SK-N-SH (cell line): ENCODE measurements around the gene S100P. TPM values are rescaled to one million over a fixed set of nuclear protein-coding genes. Genes with fewer than 3 reads are reported as not detected.

ENCODE experiments used
- CTCF ChIA-PET: fragments of 300-600, 350-600 bp; formaldehyde crosslinking; extraction: SDS; loops from one replicate; lab custom pipeline; 2021; lab: Yijun Ruan, JAX
- POLR2A ChIA-PET: fragments of 350-600 bp; sonication (Branson Sonifier 250); formaldehyde crosslinking; extraction: SDS; loops from one replicate; lab custom pipeline; 2020; ENCODE audit warnings: antibody characterized with exemption, inconsistent platforms; lab: Yijun Ruan, JAX
- DNase-seq: peaks from one replicate; pipeline ENCODE4 v3.0.0; 2012
- H2AFZ ChIP-seq: fragments of 200-600 bp; sonication (generic); 2 replicates; pipeline ENCODE4 v1.8.1; 2016; ENCODE audit warnings: antibody characterized with exemption, mild to moderate bottlenecking, low read depth
- H3F3A ChIP-seq: fragments of 200-600 bp; sonication (generic); replicated peaks from 2 replicates; pipeline ENCODE3; 2016; ENCODE audit warnings: antibody characterized with exemption, mild to moderate bottlenecking; ENCODE audit not compliant: insufficient read depth
- H3K27ac ChIP-seq, 2 experiments: fragments of 200-500 bp in 1 of 2; fragments of 200-600 bp in 1 of 2; sonication (Bioruptor generic) in 1 of 2; sonication (generic), shearing (Covaris generic) in 1 of 2; 2 replicates each; pipeline versions ENCODE4 v1.5.1 to v1.6.1; 2014 to 2016; ENCODE audit warnings: low read depth in 2 of 2, inconsistent platforms in 1 of 2, low read length in 1 of 2, mild to moderate bottlenecking in 1 of 2, mixed read lengths in 1 of 2
- H3K27me3 ChIP-seq: fragments of 200-600 bp; sonication (generic), shearing (Covaris generic); 2 replicates; pipeline ENCODE4 v1.6.1; 2016; ENCODE audit warnings: mixed run types; ENCODE audit not compliant: insufficient read depth
- H3K36me3 ChIP-seq, 2 experiments: fragments of 200-500 bp in 1 of 2; fragments of 200-600 bp in 1 of 2; sonication (Bioruptor generic) in 1 of 2; sonication (generic) in 1 of 2; replicated peaks in 1 of 2; 2 replicates each; pipeline versions ENCODE3 to v1.5.1; 2014 to 2016; ENCODE audit warnings: low read length in 1 of 2, mild to moderate bottlenecking in 1 of 2; ENCODE audit not compliant: insufficient read depth in 2 of 2, control insufficient read depth in 1 of 2
- H3K4me1 ChIP-seq, 2 experiments: fragments of 200-500 bp in 1 of 2; fragments of 200-600 bp in 1 of 2; sonication (Bioruptor generic) in 1 of 2; sonication (generic), shearing (Covaris generic) in 1 of 2; 2 replicates each; pipeline versions ENCODE4 v1.5.1 to v1.6.1; 2014 to 2016; ENCODE audit warnings: low read depth in 1 of 2, low read length in 1 of 2, mixed run types in 1 of 2; ENCODE audit not compliant: insufficient read depth in 2 of 2, control insufficient read depth in 1 of 2
- H3K4me2 ChIP-seq: fragments of 200-600 bp; sonication (generic), shearing (Covaris generic); 2 replicates; pipeline ENCODE4 v1.6.1; 2017; ENCODE audit warnings: mixed run types
- H3K4me3 ChIP-seq, 2 experiments: fragments of 200-500 bp in 1 of 2; fragments of 200-600 bp in 1 of 2; sonication (Bioruptor generic) in 1 of 2; sonication (generic), shearing (Covaris generic) in 1 of 2; 2 replicates each; pipeline versions ENCODE4 v1.5.1 to v1.8.1; 2014 to 2016; ENCODE audit warnings: low read depth in 2 of 2, inconsistent platforms in 1 of 2, low read length in 1 of 2, mild to moderate bottlenecking in 1 of 2, mixed read lengths in 1 of 2, moderate library complexity in 1 of 2
- H3K79me2 ChIP-seq: fragments of 200-600 bp; sonication (generic); 2 replicates; pipeline ENCODE4 v1.8.1; 2017; ENCODE audit warnings: mild to moderate bottlenecking; ENCODE audit not compliant: insufficient read depth
- H3K9ac ChIP-seq: fragments of 200-600 bp; sonication (generic); 2 replicates; pipeline ENCODE4 v1.6.1; 2017; ENCODE audit warnings: mixed run types
- H3K9me2 ChIP-seq: fragments of 200-600 bp; sonication (generic); 2 replicates; pipeline ENCODE4 v1.6.1; 2017; ENCODE audit warnings: mixed run types
- H3K9me3 ChIP-seq: fragments of 200-600 bp; sonication (generic); 2 replicates; pipeline ENCODE4 v1.6.1; 2017; ENCODE audit warnings: mixed run types, mild to moderate bottlenecking, moderate library complexity
- H4K20me1 ChIP-seq: fragments of 200-600 bp; sonication (generic); 2 replicates; pipeline ENCODE4 v1.6.1; 2017; ENCODE audit warnings: mild to moderate bottlenecking, mixed run types; ENCODE audit not compliant: insufficient read depth
- FOSL2 ChIP-seq: IDR thresholded peaks from 2 replicates; pipeline ENCODE4 v1.4.0; 2012; ENCODE audit warnings: low read depth, mild to moderate bottlenecking, moderate library complexity, borderline replicate concordance
- FOXJ3 ChIP-seq: sonication (generic); formaldehyde crosslinking; IDR thresholded peaks from 2 replicates; pipeline ENCODE4 v1.5.1; 2020; ENCODE audit warnings: mild to moderate bottlenecking, missing genetic modification reagents
- GABPA ChIP-seq: IDR thresholded peaks from 2 replicates; pipeline ENCODE4 v1.4.0; 2012; ENCODE audit warnings: low read depth, mild to moderate bottlenecking
- GATA2 ChIP-seq: sonication (generic); formaldehyde crosslinking; IDR thresholded peaks from 2 replicates; pipeline ENCODE4 v1.5.0; 2020; ENCODE audit warnings: mild to moderate bottlenecking, missing genetic modification reagents
- JUND ChIP-seq: IDR thresholded peaks from 2 replicates; pipeline ENCODE4 v1.4.0; 2012
- MXI1 ChIP-seq: IDR thresholded peaks from 2 replicates; pipeline ENCODE4 v1.6.1; 2012; ENCODE audit warnings: mild to moderate bottlenecking, low read depth, low read length, improper control_type of control experiment
- NRF1 ChIP-seq: IDR thresholded peaks from 2 replicates; pipeline ENCODE4 v1.6.1; 2012; ENCODE audit warnings: low read depth, mild to moderate bottlenecking, low read length
- POLR2AphosphoS5 ChIP-seq: IDR thresholded peaks from 2 replicates; pipeline ENCODE4 v1.6.1; 2012; ENCODE audit warnings: low read depth, low read length
- TEAD4 ChIP-seq: IDR thresholded peaks from 2 replicates; pipeline ENCODE4 v1.4.0; 2012; ENCODE audit warnings: mild to moderate bottlenecking, borderline replicate concordance; ENCODE audit not compliant: insufficient read depth
- whole genome bisulfite sequencing: methylation state at CpG from one replicate; pipeline ENCODE4 v1.1.6; 2017; ENCODE audit warnings: low lambda C conversion rate; 5-methylcytosine and 5-hydroxymethylcytosine counted together
- polyA plus RNA-seq, 3 experiments: library from polyadenylated mRNA; depleted of rRNA; stranded (reverse); fragments of >200 nt; gene quantifications; 2 replicates each; pipeline ENCODE4 v1.2.3, GENCODE V29; 2012
- TF ChIP-seq, protein P1 (sequence below): IDR thresholded peaks from 2 replicates; pipeline ENCODE4 v1.6.1; 2012; ENCODE audit warnings: mild to moderate bottlenecking, low read depth, low read length, moderate library complexity
- TF ChIP-seq, protein P2 (sequence below): fragments of 200-600 bp; sonication (generic); IDR thresholded peaks from 2 replicates; pipeline ENCODE4 v1.6.1; 2017; ENCODE audit warnings: antibody characterized with exemption, mild to moderate bottlenecking, moderate library complexity
- TF ChIP-seq, protein P3 (sequence below): IDR thresholded peaks from 2 replicates; pipeline ENCODE4 v1.4.0; 2012; ENCODE audit warnings: low read depth, borderline replicate concordance
- TF ChIP-seq, protein P4 (sequence below): fragments of 150-350 bp; IDR thresholded peaks from 2 replicates; pipeline ENCODE4 v1.6.1; 2016; ENCODE audit warnings: mild to moderate bottlenecking, low read depth, low read length
- TF ChIP-seq, protein P5 (sequence below): fragments of 150-350 bp; IDR thresholded peaks from 2 replicates; pipeline ENCODE4 v1.6.1; 2017; ENCODE audit warnings: antibody characterized with exemption, low read length, low read depth, borderline replicate concordance
- TF ChIP-seq, protein P6 (sequence below): IDR thresholded peaks from 2 replicates; pipeline ENCODE4; 2012
- TF ChIP-seq, protein P7 (sequence below): IDR thresholded peaks from 2 replicates; pipeline ENCODE4 v1.4.0; 2012; ENCODE audit warnings: low read depth, borderline replicate concordance

The S100P gene
- polyA plus RNA-seq, 1 of the 3 experiments (the other 2 are of a cell fraction), result not detected

DNA sequence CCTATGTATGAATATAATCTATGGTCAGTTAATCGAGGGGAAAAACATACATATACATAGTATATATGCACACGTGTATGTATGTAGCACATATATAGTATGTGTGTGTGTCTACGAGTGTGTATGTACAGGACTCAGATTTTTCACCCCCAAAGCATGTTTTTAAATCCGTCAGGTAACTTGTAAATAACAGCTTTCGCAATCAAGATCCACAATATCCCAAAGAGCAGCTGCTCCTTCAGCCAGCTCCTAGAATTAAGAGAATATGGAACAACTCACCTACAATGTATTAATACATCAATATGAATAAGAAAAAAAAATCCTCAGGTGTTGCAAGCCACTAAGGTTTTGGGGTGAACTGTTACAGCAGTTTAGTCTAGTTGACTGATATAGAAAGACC, 12.5 kb downstream of the S100P start (continued):
- TF ChIP-seq, protein P1, sequence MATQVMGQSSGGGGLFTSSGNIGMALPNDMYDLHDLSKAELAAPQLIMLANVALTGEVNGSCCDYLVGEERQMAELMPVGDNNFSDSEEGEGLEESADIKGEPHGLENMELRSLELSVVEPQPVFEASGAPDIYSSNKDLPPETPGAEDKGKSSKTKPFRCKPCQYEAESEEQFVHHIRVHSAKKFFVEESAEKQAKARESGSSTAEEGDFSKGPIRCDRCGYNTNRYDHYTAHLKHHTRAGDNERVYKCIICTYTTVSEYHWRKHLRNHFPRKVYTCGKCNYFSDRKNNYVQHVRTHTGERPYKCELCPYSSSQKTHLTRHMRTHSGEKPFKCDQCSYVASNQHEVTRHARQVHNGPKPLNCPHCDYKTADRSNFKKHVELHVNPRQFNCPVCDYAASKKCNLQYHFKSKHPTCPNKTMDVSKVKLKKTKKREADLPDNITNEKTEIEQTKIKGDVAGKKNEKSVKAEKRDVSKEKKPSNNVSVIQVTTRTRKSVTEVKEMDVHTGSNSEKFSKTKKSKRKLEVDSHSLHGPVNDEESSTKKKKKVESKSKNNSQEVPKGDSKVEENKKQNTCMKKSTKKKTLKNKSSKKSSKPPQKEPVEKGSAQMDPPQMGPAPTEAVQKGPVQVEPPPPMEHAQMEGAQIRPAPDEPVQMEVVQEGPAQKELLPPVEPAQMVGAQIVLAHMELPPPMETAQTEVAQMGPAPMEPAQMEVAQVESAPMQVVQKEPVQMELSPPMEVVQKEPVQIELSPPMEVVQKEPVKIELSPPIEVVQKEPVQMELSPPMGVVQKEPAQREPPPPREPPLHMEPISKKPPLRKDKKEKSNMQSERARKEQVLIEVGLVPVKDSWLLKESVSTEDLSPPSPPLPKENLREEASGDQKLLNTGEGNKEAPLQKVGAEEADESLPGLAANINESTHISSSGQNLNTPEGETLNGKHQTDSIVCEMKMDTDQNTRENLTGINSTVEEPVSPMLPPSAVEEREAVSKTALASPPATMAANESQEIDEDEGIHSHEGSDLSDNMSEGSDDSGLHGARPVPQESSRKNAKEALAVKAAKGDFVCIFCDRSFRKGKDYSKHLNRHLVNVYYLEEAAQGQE, result no peak
- TF ChIP-seq, all 33 proteins: peak for 0

DNA sequence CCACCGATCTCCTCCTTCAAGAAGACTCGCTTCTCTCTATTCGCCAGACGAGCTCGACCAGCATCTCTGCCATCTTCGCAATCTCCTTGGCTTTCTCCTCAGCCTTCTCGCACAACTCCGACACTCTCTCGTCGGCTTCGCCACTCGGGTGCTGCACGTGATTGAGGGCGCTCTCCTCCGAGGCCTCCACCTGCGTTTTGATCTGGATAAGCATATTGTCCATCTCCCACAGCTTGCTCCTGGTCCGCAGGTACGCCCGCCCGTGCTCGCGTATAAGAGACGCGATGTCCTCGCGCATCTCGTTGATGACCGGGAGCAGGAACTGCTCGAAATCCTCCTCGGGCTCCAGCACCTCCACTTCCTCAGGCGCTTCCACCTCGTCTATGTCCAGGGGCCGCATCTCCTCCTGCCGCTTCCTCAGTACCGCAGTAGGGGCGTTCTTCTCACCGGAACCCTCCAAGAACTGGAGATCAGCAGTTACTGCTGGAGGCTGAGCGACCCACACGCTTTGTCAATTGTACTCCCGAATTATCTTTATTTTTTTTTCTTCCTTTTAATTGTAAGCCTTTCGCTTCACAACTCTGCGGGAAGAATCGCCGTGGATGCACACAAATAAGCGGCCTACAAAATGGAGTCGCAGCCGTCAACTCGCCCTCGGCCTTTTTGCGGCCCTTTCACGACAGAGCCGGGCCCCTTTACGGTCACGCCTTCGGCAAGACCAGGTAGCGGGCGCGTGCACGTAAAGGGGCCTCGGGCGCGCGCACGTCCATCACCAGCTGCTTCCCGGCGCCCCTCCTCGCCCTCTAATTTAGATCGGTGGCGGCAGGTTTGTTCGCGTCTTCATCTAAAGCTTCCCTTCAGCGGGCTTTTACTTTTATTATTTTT, 15.8 kb downstream of the S100P start, which contains the start of gene MRFAP1L1:
TSS of gene MRFAP1L1 (minus strand) at position 636 of the 885 bp plus-strand sequence. CDS start at position 400, 236 bp downstream.
- no peaks in the 10 kb centered on the region for H3K9me2 ChIP-seq
- CTCF ChIA-PET, result interaction anchor here (0.6 to 2.0 kb wide), 8 partner anchors 11 to 372 kb away, joined by 3 to 6 read pairs (median 4); no protein-coding TSS in a partner anchor
- POLR2A ChIA-PET, result interaction anchor here (0.6 to 1.5 kb wide), 6 partner anchors 32 to 165 kb away, joined by 3 to 6 read pairs (median 3); partner anchors contain the start of gene MRFAP1
- TF ChIP-seq, protein P2, sequence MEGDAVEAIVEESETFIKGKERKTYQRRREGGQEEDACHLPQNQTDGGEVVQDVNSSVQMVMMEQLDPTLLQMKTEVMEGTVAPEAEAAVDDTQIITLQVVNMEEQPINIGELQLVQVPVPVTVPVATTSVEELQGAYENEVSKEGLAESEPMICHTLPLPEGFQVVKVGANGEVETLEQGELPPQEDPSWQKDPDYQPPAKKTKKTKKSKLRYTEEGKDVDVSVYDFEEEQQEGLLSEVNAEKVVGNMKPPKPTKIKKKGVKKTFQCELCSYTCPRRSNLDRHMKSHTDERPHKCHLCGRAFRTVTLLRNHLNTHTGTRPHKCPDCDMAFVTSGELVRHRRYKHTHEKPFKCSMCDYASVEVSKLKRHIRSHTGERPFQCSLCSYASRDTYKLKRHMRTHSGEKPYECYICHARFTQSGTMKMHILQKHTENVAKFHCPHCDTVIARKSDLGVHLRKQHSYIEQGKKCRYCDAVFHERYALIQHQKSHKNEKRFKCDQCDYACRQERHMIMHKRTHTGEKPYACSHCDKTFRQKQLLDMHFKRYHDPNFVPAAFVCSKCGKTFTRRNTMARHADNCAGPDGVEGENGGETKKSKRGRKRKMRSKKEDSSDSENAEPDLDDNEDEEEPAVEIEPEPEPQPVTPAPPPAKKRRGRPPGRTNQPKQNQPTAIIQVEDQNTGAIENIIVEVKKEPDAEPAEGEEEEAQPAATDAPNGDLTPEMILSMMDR, result peak; percentile 31
- TF ChIP-seq, protein P3, sequence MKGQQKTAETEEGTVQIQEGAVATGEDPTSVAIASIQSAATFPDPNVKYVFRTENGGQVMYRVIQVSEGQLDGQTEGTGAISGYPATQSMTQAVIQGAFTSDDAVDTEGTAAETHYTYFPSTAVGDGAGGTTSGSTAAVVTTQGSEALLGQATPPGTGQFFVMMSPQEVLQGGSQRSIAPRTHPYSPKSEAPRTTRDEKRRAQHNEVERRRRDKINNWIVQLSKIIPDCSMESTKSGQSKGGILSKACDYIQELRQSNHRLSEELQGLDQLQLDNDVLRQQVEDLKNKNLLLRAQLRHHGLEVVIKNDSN, result no peak; the same call in 1 of the 2 replicates
- TF ChIP-seq TEAD4 (no peak), FOSL2 (no peak), MXI1 (peak; percentile 13; the same call in 1 of the 2 replicates), GATA2 (CRISPR knock-in tag) (no peak), GABPA (no peak; the same call in 1 of the 2 replicates), FOXJ3 (CRISPR knock-in tag) (no peak), NRF1 (no peak), JUND (no peak), POLR2AphosphoS5 (peak; percentile 96)
- TF ChIP-seq, protein P4, sequence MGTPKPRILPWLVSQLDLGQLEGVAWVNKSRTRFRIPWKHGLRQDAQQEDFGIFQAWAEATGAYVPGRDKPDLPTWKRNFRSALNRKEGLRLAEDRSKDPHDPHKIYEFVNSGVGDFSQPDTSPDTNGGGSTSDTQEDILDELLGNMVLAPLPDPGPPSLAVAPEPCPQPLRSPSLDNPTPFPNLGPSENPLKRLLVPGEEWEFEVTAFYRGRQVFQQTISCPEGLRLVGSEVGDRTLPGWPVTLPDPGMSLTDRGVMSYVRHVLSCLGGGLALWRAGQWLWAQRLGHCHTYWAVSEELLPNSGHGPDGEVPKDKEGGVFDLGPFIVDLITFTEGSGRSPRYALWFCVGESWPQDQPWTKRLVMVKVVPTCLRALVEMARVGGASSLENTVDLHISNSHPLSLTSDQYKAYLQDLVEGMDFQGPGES, result no peak
- TF ChIP-seq, protein P5, sequence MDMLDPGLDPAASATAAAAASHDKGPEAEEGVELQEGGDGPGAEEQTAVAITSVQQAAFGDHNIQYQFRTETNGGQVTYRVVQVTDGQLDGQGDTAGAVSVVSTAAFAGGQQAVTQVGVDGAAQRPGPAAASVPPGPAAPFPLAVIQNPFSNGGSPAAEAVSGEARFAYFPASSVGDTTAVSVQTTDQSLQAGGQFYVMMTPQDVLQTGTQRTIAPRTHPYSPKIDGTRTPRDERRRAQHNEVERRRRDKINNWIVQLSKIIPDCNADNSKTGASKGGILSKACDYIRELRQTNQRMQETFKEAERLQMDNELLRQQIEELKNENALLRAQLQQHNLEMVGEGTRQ, result no peak
- TF ChIP-seq, protein P6, sequence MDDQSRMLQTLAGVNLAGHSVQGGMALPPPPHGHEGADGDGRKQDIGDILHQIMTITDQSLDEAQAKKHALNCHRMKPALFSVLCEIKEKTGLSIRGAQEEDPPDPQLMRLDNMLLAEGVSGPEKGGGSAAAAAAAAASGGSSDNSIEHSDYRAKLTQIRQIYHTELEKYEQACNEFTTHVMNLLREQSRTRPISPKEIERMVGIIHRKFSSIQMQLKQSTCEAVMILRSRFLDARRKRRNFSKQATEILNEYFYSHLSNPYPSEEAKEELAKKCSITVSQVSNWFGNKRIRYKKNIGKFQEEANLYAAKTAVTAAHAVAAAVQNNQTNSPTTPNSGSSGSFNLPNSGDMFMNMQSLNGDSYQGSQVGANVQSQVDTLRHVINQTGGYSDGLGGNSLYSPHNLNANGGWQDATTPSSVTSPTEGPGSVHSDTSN, result peak; percentile 54
- TF ChIP-seq, protein P7, sequence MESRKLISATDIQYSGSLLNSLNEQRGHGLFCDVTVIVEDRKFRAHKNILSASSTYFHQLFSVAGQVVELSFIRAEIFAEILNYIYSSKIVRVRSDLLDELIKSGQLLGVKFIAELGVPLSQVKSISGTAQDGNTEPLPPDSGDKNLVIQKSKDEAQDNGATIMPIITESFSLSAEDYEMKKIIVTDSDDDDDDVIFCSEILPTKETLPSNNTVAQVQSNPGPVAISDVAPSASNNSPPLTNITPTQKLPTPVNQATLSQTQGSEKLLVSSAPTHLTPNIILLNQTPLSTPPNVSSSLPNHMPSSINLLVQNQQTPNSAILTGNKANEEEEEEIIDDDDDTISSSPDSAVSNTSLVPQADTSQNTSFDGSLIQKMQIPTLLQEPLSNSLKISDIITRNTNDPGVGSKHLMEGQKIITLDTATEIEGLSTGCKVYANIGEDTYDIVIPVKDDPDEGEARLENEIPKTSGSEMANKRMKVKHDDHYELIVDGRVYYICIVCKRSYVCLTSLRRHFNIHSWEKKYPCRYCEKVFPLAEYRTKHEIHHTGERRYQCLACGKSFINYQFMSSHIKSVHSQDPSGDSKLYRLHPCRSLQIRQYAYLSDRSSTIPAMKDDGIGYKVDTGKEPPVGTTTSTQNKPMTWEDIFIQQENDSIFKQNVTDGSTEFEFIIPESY, result no peak; the same call in 1 of the 2 replicates

More for the DNA sequence above, 15.8 kb downstream of the S100P start, which contains the start of gene MRFAP1L1:
- H3K27me3 ChIP-seq, result no peaks in the 10 kb centered on the region
- peaks cover 6% of the 10 kb centered on the region for H3F3A ChIP-seq
- H3K9me3 ChIP-seq, result no peaks in the 10 kb centered on the region
- peak within 1 kb of the TSS; percentile 95 for H3K4me2 ChIP-seq
- H2AFZ ChIP-seq, result peak within 1 kb of the TSS; percentile 100
- peak within 1 kb of the TSS; percentile 87 for H3K9ac ChIP-seq
- peaks cover 14 to 15% of the 10 kb centered on the region in 2 experiments for H3K36me3 ChIP-seq
- H3K79me2 ChIP-seq, result peaks cover 51% of the 10 kb centered on the region
- H4K20me1 ChIP-seq, result no peaks in the 10 kb centered on the region; the same call in 1 of the 2 replicates
- H3K4me3 ChIP-seq, result peak within 1 kb of the TSS; percentile 91 to 96
- WGBS, result 1% methylated on average over 64 of the region's 72 CpGs
- peak within 1 kb of the TSS; percentile 86 to 95 for H3K27ac ChIP-seq
- H3K4me1 ChIP-seq, result peaks cover 13 to 24% of the 10 kb centered on the region in 2 experiments
- peak; percentile 95 for DNase-seq
